HEK293T (cell line): ENCODE data around the gene CTDP1.

Experiments
- ARNT ChIP-seq: fragments of 450-650 bp; IDR thresholded peaks from 2 replicates; pipeline ENCODE4 v1.6.1; 2017; ENCODE audit warnings: mild to moderate bottlenecking
- BHLHE40 ChIP-seq: fragments of 450-650 bp; IDR thresholded peaks from 2 replicates; pipeline ENCODE4 v1.6.1; 2016; ENCODE audit warnings: mild to moderate bottlenecking, moderate library complexity, borderline replicate concordance
- FOXA1 ChIP-seq: fragments of 450-650 bp; IDR thresholded peaks from 2 replicates; pipeline ENCODE4 v1.6.1; 2016; ENCODE audit warnings: mild to moderate bottlenecking
- SUZ12 ChIP-seq: fragments of 450-650 bp; IDR thresholded peaks from 2 replicates; pipeline ENCODE4 v1.6.1; 2016; ENCODE audit warnings: mild to moderate bottlenecking
- TARDBP ChIP-seq: fragments of 450-650 bp; IDR thresholded peaks from 2 replicates; pipeline ENCODE4 v1.6.1; 2016

DNA sequence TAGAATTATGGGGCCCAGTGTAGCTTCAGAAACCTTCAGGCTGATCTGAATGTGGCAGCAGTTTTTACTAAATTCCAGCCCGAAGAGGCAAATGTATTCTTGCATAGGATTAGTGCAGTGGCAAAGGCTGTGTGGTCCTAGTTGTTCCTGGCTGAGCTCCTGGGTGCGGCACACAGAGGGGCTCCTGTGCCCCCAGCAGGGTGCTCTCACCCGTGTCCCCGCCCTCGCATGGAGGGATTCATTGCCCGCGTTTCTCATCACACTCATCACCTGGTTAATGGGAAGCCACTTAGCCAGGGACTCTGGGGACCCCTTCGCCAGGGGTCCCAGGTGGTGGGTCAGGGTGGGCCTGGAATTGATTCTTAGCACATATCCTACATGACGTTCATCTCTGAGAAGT, 122.0 kb downstream of the CTDP1 start:
- TF ChIP-seq TARDBP (no peak), BHLHE40 (no peak), SUZ12 (no peak), FOXA1 (no peak), ARNT (no peak)
